BE2C (cell line): ENCODE measurements around the gene GPC5.

Experiments used
- DNase-seq: peaks from one replicate; pipeline ENCODE4 v3.0.0-alpha.2; 2020
- H3K27me3 ChIP-seq: fragments of 250-450 bp; sonication (Bioruptor Pico); 2 replicates; pipeline ENCODE4 v1.5.1; 2020; ENCODE audit warnings: mild to moderate bottlenecking
- H3K36me3 ChIP-seq: fragments of 250-450 bp; sonication (Bioruptor Pico); 2 replicates; pipeline ENCODE4 v1.5.1; 2020; ENCODE audit warnings: mild to moderate bottlenecking
- H3K4me1 ChIP-seq: fragments of 250-450 bp; sonication (Bioruptor Pico); 2 replicates; pipeline ENCODE4 v1.5.1; 2020
- H3K4me3 ChIP-seq: 2 replicates; pipeline ENCODE4 v1.5.1; 2011; ENCODE audit warnings: low read depth, low read length
- H3K9me3 ChIP-seq: fragments of 250-450 bp; sonication (Bioruptor Pico); 2 replicates; pipeline ENCODE4 v1.5.1; 2020
- CTCF ChIP-seq: IDR thresholded peaks from 2 replicates; pipeline ENCODE4 v1.5.1; 2012; ENCODE audit warnings: mild to moderate bottlenecking, low read depth, low read length

The GPC5 gene

GRCh38 chr13:91564396-91564795 lies 166.0 kb downstream of the GPC5 start:
- Histone ChIP-seq H3K27me3 (no peaks in the 10 kb centered on the region), H3K36me3 (no peaks in the 10 kb centered on the region), H3K4me1 (peaks cover 8% of the 10 kb centered on the region; the same call in 1 of the 2 replicates), H3K4me3 (no peak overlapping the region), H3K9me3 (no peaks in the 10 kb centered on the region)
- DNase-seq = no peak
- no peak for TF ChIP-seq CTCF

- no peak for DNase-seq
- no peak overlapping the region for H3K4me3 ChIP-seq
- H3K36me3 ChIP-seq = no peaks in the 10 kb centered on the region
- no peaks in the 10 kb centered on the region for H3K27me3 ChIP-seq
- peaks cover 8% of the 10 kb centered on the region; the same call in 1 of the 2 replicates for H3K4me1 ChIP-seq
- H3K9me3 ChIP-seq = no peaks in the 10 kb centered on the region
- TF ChIP-seq CTCF = no peak
These were observed 166.9 kb downstream of the GPC5 start for GRCh38 chr13:91565296-91565695.

GRCh38 chr13:91567485-91568207 lies 169.2 kb downstream of the GPC5 start:
- TF ChIP-seq CTCF = no peak
- Histone ChIP-seq H3K36me3 (no peaks in the 10 kb centered on the region), H3K9me3 (no peaks in the 10 kb centered on the region), H3K27me3 (no peaks in the 10 kb centered on the region), H3K4me3 (no peak overlapping the region), H3K4me1 (peaks cover 8% of the 10 kb centered on the region; the same call in 1 of the 2 replicates)
- DNase-seq = no peak

- no peaks in the 10 kb centered on the region for H3K27me3 ChIP-seq
- TF ChIP-seq CTCF = no peak
- DNase-seq = no peak
- no peaks in the 10 kb centered on the region for H3K9me3 ChIP-seq
- H3K4me1 ChIP-seq = no peaks in the 10 kb centered on the region
- H3K36me3 ChIP-seq = no peaks in the 10 kb centered on the region
- no peak overlapping the region for H3K4me3 ChIP-seq
These were observed 173.3 kb downstream of the GPC5 start for GRCh38 chr13:91571681-91572080.

- Histone ChIP-seq H3K4me1 (no peaks in the 10 kb centered on the region), H3K36me3 (no peaks in the 10 kb centered on the region), H3K4me3 (no peak overlapping the region), H3K27me3 (no peaks in the 10 kb centered on the region), H3K9me3 (no peaks in the 10 kb centered on the region)
- no peak for DNase-seq
- no peak for TF ChIP-seq CTCF
These were observed 174.0 kb downstream of the GPC5 start for GRCh38 chr13:91572439-91572838.

- Histone ChIP-seq H3K4me1 (no peaks in the 10 kb centered on the region), H3K4me3 (no peak overlapping the region), H3K36me3 (no peaks in the 10 kb centered on the region), H3K27me3 (no peaks in the 10 kb centered on the region), H3K9me3 (no peaks in the 10 kb centered on the region)
- no peak for DNase-seq
- no peak for TF ChIP-seq CTCF
These were observed 174.7 kb downstream of the GPC5 start for GRCh38 chr13:91572944-91573598.
